Naive thymus-derived CD8-positive, alpha-beta T cell (primary cell): ENCODE data around the gene DLG5. TPM values are rescaled to one million over a fixed set of nuclear protein-coding genes. Genes with fewer than 3 reads are reported as not detected.
A peak's percentile ranks its signal among the peaks of the same experiment; 100 is the strongest.

Experiments used
- ATAC-seq, 2 donors: fragments of 150-1000 bp; cut with Tn5 transposase in 1 of 2; sonication (Bioruptor Pico), chemical (Tn5 transposase) in 1 of 2; 1 replicate in 1 of 2; 2 replicates in 1 of 2; pipeline ENCODE4 v1.10.0; 2021; ENCODE audit warnings: mild to moderate bottlenecking in 2 of 2, moderate library complexity in 2 of 2
- POLR2A ChIA-PET: fragments of 350-600 bp; sonication (Branson Sonifier 250); formaldehyde crosslinking; loops from one replicate; lab custom pipeline; 2021; ENCODE audit warnings: antibody characterized with exemption; lab: Charles Lee
- DNase-seq, 10 donors: peaks; one replicate each; pipeline versions ENCODE4 v3.0.0 to v3.0.0-alpha.2; 2020 to 2022
- H3K27ac Mint-ChIP-seq, 10 donors: one replicate each; pipeline ENCODE4 v1.8.0; 2020 to 2022; ENCODE audit warnings: mild to moderate bottlenecking in 10 of 10, mixed read lengths in 10 of 10, moderate library complexity in 4 of 10, inconsistent platforms in 1 of 10
- H3K27me3 Mint-ChIP-seq, 5 donors: one replicate each; pipeline ENCODE4 v1.8.0; 2021 to 2022; ENCODE audit warnings: mixed read lengths in 5 of 5
- H3K36me3 Mint-ChIP-seq, 3 donors: one replicate each; pipeline ENCODE4 v1.8.0; 2020 to 2022; ENCODE audit warnings: mixed read lengths in 3 of 3, mild to moderate bottlenecking in 2 of 3, inconsistent platforms in 1 of 3
- H3K4me1 Mint-ChIP-seq, 4 donors: one replicate each; pipeline ENCODE4 v1.8.0; 2021 to 2022; ENCODE audit warnings: mixed read lengths in 4 of 4
- H3K4me3 Mint-ChIP-seq, 10 donors: one replicate each; pipeline ENCODE4 v1.8.0; 2020 to 2022; ENCODE audit warnings: mild to moderate bottlenecking in 10 of 10, mixed read lengths in 10 of 10, moderate library complexity in 6 of 10, inconsistent platforms in 1 of 10
- H3K9me3 Mint-ChIP-seq, 9 donors: one replicate each; pipeline ENCODE4 v1.8.0; 2020 to 2022; ENCODE audit warnings: mixed read lengths in 9 of 9, mild to moderate bottlenecking in 3 of 9, inconsistent platforms in 1 of 9, moderate library complexity in 1 of 9
- polyA plus RNA-seq, 3 donors: library from polyadenylated mRNA; unstranded; fragments of 300-500 nt; fragmentation: Illumina TruSeq; gene quantifications; one replicate each; pipeline ENCODE4 v1.2.3, GENCODE V29; 2021
- total RNA-seq, 8 experiments: library from RNA in 2 of 8; stranded (reverse) in 2 of 8; gene quantifications; one replicate each; pipeline ENCODE4 v1.2.3 and lab custom pipeline; 2021 to 2026

Gene DLG5
- total and polyA plus RNA-seq, 5 experiments from 2014 or later = 0.04 to 0.55 (median 0.42) TPM; not detected in 1

DNA sequence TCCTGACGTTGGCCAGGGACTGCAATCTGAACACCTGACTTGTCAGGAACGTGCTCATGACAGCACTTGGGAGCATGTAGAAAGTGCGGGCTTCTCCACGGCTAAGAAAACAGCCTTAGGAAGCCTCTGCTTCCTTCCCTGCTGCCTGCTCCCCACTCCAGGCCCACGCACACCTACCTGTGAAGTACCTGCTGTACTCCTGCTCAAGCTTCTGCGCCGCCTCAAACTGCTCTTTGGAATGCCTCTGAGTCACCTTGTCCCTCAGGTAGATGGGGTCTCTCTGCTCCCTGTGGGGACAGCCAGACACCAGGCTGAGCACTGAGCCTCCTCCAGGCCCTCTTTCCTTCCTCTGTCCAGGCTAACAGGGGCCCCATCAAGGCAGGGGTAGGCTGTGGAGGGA is 132.7 kb downstream of the DLG5 start:
- H3K4me1 Mint-ChIP-seq = no peaks in the 10 kb centered on the region
- no peaks in the 10 kb centered on the region for H3K9me3 Mint-ChIP-seq
- no peak overlapping the region for H3K4me3 Mint-ChIP-seq
- H3K27me3 Mint-ChIP-seq = peaks cover 0 to 10% (median 3%) of the 10 kb centered on the region in 5 donors
- no peak for ATAC-seq
- H3K36me3 Mint-ChIP-seq = no peaks in the 10 kb centered on the region
- POLR2A ChIA-PET = no interaction called here
- H3K27ac Mint-ChIP-seq = no peak overlapping the region
- no peak for DNase-seq

DNA sequence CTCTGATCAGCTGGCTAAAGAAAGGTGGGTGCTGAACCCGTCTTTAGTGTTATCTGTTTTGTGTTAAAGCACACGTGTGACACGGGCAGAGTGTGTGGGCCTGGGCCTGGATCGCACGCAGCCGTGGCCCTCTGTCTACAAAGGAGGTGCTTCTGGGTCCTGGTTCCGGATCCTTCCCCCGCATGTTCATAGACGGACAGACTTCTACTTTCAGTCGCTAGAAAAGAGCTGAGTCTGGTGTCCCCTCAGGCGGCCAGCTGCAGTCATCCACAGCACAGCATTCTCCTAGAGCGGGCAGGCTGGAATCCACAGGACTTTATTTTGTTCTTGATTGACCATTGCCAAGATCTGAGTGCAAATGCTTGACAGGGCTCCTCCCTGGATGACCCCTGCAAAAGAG is 134.4 kb downstream of the DLG5 start:
- ATAC-seq (no peak), DNase-seq (no peak)
- Mint-ChIP-seq H3K36me3 (no peaks in the 10 kb centered on the region), H3K9me3 (no peaks in the 10 kb centered on the region), H3K27me3 (peaks cover 0 to 6% (median 0%) of the 10 kb centered on the region in 5 donors), H3K27ac (no peak overlapping the region), H3K4me1 (no peaks in the 10 kb centered on the region), H3K4me3 (no peak overlapping the region)
- POLR2A ChIA-PET = no interaction called here

DNA sequence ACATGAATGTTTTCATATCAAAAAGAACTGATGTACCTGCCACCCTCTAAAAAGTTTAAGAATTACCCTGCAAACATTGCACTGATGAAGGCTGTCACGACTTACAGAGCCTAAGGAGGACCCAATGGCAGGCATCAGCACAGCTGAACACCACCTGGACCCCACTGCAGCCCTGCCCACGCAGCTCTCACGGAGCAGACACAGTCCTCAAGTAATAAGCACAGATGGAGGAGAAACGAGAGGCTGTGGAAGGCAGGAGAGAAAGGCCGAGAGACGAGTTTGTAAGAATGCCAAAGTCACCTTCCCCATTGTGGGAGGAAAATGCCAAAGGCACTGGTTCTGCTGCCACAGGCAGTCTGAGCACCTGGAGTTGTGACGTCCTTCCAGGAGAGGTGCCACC is 135.0 kb downstream of the DLG5 start:
- H3K9me3 Mint-ChIP-seq = peaks cover 0 to 1% (median 0%) of the 10 kb centered on the region in 9 donors
- DNase-seq = no peak

DNA sequence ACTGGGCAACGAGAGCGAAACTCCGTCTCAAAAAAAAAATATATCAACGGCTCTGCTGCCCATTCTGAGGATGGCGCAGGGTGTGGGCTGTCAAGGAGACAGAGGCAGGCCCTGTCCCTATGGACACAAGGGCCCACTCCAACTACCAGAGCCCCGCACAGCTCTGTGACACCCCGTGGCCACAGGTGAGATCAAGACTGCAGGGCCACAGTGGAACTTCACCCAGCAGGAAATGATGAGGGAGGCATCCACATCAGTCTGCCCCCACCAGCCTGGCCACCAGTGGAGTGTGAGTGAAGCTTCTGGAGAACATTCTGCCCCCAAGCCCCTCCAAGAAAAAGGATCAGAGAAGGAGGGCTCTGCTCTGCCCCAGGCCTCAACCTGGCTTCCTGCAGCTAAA is 136.7 kb downstream of the DLG5 start:
- no peaks in the 10 kb centered on the region for H3K4me1 Mint-ChIP-seq
- POLR2A ChIA-PET = no interaction called here
- peaks cover 0 to 10% (median 0%) of the 10 kb centered on the region in 9 donors for H3K9me3 Mint-ChIP-seq
- DNase-seq (no peak), ATAC-seq (no peak)
- peak overlapping the region in 1 of 10 donors; percentile 22 for H3K27ac Mint-ChIP-seq
- peaks cover 0 to 5% (median 0%) of the 10 kb centered on the region in 5 donors for H3K27me3 Mint-ChIP-seq
- H3K36me3 Mint-ChIP-seq = no peaks in the 10 kb centered on the region
- no peak overlapping the region for H3K4me3 Mint-ChIP-seq

More for the DNA sequence above, 135.0 kb downstream of the DLG5 start:
- ATAC-seq = no peak
- no peak overlapping the region for H3K27ac Mint-ChIP-seq
- H3K4me3 Mint-ChIP-seq = no peak overlapping the region
- H3K36me3 Mint-ChIP-seq = no peaks in the 10 kb centered on the region
- no peaks in the 10 kb centered on the region for H3K4me1 Mint-ChIP-seq
- POLR2A ChIA-PET = no interaction called here
- H3K27me3 Mint-ChIP-seq = peaks cover 0 to 6% (median 0%) of the 10 kb centered on the region in 5 donors

DNA sequence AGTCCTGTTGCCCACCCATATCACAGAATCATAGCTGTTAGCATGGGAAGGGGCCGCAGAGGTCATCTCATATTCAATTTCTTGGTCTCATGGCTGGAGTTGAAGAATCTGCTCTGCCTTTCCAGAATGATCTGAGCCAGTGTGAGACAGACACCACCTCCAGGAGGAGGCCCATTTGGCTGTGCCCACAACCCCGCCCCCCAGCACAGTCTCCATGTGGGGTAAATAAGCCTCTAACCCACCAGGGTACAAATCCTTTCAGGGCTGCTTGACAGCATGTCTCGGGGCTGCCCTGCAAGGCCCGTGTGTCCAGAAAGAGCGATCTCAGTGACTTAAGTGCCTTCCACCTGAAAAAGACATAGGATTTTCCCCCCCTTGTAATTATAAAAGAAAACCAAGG is 137.5 kb downstream of the DLG5 start:
- no peaks in the 10 kb centered on the region for H3K4me1 Mint-ChIP-seq
- DNase-seq (no peak), ATAC-seq (no peak)
- H3K9me3 Mint-ChIP-seq = peaks cover 0 to 10% (median 0%) of the 10 kb centered on the region in 9 donors
- no peak overlapping the region for H3K4me3 Mint-ChIP-seq
- POLR2A ChIA-PET = no interaction called here
- no peaks in the 10 kb centered on the region for H3K36me3 Mint-ChIP-seq
- H3K27me3 Mint-ChIP-seq = peaks cover 0 to 5% (median 0%) of the 10 kb centered on the region in 5 donors
- no peak overlapping the region for H3K27ac Mint-ChIP-seq

DNA sequence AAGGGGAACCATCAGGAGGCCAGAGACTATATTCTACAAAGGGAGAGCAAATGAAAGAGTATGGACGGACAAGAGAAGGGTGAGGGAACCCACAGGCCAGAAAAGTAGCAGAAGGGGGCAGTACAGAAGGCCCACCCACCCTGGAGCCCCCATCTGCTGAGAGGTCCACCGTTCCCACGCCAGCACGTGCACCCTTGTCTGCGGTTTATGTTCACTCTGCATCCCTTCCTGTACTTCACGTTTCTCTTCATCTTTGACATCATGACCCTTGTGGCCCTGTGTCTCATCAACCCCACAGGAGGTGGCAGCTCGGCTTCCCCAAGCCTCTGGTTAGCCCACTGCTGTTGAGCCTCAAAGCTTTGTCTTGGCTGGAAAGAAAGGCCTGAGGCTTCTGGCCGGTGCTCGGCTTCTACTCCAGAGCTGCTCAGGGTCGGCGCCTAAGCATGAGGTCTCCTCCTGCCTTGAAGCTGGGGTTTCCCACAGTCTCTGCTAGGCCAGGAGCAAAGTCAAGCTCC is 138.0 kb downstream of the DLG5 start:
- no peak for DNase-seq
- ATAC-seq = no peak
- peaks cover 0 to 10% (median 0%) of the 10 kb centered on the region in 9 donors for H3K9me3 Mint-ChIP-seq
- H3K27ac Mint-ChIP-seq = no peak overlapping the region
- POLR2A ChIA-PET = no interaction called here
- no peaks in the 10 kb centered on the region for H3K36me3 Mint-ChIP-seq
- H3K27me3 Mint-ChIP-seq = peaks cover 0 to 5% (median 0%) of the 10 kb centered on the region in 5 donors
- H3K4me1 Mint-ChIP-seq = no peaks in the 10 kb centered on the region
- H3K4me3 Mint-ChIP-seq = no peak overlapping the region

DNA sequence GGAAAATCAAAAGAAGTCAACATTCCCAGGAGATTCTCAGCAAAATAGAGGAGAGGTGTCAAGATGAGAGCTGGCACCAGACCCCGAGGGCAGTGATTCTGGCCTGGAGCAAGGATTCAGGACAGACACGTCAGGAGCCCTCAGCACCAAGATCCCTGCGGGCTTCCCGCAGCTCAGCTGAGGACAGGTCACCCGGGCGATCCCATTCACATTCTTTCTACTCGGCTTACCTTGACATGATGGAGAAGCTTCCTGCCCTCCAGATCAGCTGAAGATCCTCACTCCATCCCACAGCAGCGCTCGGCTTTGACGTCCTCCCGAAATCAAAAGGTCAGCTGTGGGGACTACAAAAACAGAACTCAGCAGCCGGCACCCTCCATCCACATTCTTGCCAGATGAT is 139.1 kb downstream of the DLG5 start:
- DNase-seq (no peak), ATAC-seq (no peak)
- Mint-ChIP-seq H3K27me3 (peaks cover 0 to 5% (median 0%) of the 10 kb centered on the region in 5 donors), H3K27ac (no peak overlapping the region), H3K4me3 (no peak overlapping the region), H3K4me1 (no peaks in the 10 kb centered on the region), H3K36me3 (no peaks in the 10 kb centered on the region), H3K9me3 (peaks cover 0 to 10% (median 0%) of the 10 kb centered on the region in 9 donors)
- POLR2A ChIA-PET = no interaction called here

DNA sequence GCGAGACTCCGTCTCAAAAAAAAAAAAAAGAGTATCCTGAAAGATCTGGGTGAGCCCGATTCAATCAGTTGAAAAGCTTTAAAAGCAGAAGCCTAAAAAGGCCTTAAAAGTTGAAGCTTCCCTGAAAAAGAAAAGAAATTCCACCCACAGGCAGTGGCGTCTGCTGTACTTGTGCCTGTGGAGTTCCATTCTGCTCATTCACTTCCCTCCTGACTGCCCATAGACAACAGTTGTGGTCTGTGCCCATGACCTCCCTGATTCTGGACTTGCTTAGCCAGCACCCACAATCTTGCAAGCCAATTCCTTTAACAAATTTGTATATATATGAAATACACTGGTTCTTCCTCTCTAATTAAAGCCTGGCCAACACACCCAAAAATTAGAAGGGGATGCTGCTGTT is 141.7 kb downstream of the DLG5 start:
- peaks cover 0 to 10% (median 0%) of the 10 kb centered on the region in 9 donors for H3K9me3 Mint-ChIP-seq
- DNase-seq (no peak), ATAC-seq (no peak)
- no peaks in the 10 kb centered on the region for H3K36me3 Mint-ChIP-seq
- peaks cover 0 to 9% (median 0%) of the 10 kb centered on the region in 5 donors for H3K27me3 Mint-ChIP-seq
- H3K4me3 Mint-ChIP-seq = no peak overlapping the region
- H3K27ac Mint-ChIP-seq = no peak overlapping the region
- H3K4me1 Mint-ChIP-seq = no peaks in the 10 kb centered on the region
- POLR2A ChIA-PET = no interaction called here

DNA sequence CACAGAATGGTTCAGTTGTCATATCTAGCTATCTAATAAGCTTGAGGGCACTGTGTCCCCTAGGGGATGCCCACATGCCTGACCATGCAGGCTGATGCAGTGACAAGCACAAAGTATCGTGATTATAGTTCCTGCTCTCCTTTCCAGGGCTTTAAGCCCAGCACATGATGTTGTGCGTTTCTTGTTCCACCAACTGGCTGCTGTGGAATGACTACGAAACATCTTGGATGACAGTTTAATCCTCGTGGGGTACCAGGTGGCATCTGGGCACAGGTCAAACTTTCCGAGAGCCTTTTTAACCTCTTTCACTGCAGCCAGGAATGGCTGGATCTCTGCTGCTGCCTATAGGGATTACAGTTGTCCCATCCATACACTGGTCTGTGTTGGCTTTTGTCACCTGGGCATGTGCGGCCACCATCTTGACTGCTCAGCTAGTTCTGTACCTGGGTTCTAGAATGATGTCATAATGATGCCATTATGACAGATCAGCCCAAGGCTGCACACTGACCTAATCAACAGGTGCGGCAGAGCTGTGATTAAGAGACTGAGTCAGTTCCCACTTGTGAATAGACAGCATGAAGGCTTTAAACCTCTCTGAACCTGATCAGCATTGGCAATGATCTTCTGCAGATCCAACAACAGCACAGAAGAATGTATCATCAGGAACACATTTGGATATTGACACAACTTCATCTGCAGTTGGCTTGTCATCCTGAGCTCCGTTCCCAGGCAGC is 144.1 kb downstream of the DLG5 start:
- H3K27me3 Mint-ChIP-seq = peaks cover 0 to 9% (median 4%) of the 10 kb centered on the region in 5 donors
- DNase-seq = no peak
- no peaks in the 10 kb centered on the region for H3K4me1 Mint-ChIP-seq
- peaks cover 0 to 14% (median 6%) of the 10 kb centered on the region in 9 donors for H3K9me3 Mint-ChIP-seq
- ATAC-seq = no peak
- no peak overlapping the region for H3K27ac Mint-ChIP-seq
- H3K36me3 Mint-ChIP-seq = peaks cover 0 to 6% (median 0%) of the 10 kb centered on the region in 3 donors
- POLR2A ChIA-PET = no interaction called here
- H3K4me3 Mint-ChIP-seq = no peak overlapping the region

DNA sequence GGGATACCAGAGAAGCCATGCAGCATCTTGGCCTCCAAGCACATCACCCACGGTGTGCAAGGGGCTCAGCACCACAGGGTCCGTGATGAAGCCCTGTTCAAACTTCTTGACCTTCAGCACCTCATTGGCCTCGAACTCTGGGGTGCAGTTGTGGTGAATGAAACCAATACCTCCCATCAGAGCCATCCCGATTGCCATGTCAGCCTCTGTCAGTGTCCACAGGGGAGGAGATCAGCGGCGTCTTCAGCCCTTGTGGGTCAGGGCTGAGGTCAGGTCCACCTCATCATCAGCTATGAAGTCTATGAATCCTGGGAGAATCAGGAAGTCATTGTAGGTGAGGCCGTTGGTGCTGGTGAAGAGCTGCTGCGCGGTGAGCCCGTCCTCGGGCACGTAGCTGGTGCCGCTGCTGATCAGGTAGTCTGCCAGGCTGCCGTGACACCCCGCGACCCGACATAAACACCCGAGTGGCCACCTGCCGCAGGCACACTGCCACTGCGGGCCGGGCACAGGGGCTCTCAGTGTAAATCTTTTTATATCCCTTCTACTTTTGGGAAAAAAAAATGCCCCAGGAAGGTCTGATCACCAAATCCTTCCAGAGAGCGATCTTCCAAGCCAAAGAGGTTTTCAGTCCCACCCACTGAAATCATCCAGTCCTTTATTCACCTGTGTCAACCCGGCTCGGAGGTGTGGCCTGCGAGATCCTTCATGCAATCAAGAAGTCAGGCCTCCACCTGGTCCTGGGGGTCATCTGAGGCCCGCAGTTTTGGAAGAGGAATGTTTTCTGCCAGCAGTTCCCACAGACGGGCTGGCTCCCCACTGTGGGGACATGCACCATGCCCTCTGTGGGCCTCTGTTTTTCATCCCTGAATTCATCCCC is 144.9 kb downstream of the DLG5 start:
- ATAC-seq (no peak), DNase-seq (no peak)
- POLR2A ChIA-PET = no interaction called here
- Mint-ChIP-seq H3K36me3 (peaks cover 0 to 10% (median 0%) of the 10 kb centered on the region in 3 donors), H3K9me3 (peaks cover 0 to 18% (median 12%) of the 10 kb centered on the region in 9 donors), H3K4me1 (no peaks in the 10 kb centered on the region), H3K27me3 (peaks cover 0 to 9% (median 4%) of the 10 kb centered on the region in 5 donors), H3K27ac (no peak overlapping the region), H3K4me3 (no peak overlapping the region)

DNA sequence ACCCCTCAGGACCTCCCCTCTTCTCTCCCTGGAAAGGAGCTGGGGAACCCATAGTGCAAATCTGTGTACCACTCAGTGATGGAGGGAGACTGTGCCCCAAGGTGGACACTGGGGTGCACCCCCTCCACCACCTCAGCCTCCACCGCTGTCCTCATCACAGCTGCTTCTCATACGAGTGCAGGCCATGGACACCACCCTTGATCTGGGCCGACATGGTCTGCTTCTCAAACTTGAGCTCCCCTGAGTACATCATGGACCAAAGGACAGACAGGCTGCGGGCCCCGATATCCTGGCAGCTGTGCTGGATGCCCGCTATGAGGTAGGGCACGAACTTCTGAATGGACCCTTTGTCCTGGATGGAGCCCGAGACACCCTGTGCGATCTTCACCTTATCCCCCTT is 146.4 kb downstream of the DLG5 start:
- no peak overlapping the region for H3K27ac Mint-ChIP-seq
- ATAC-seq (no peak), DNase-seq (no peak)
- no peaks in the 10 kb centered on the region for H3K4me1 Mint-ChIP-seq
- H3K9me3 Mint-ChIP-seq = peaks cover 3 to 31% (median 21%) of the 10 kb centered on the region in 9 donors
- no peak overlapping the region for H3K4me3 Mint-ChIP-seq
- H3K36me3 Mint-ChIP-seq = peaks cover 0 to 16% (median 2%) of the 10 kb centered on the region in 3 donors
- POLR2A ChIA-PET = no interaction called here
- peaks cover 0 to 7% (median 4%) of the 10 kb centered on the region in 5 donors for H3K27me3 Mint-ChIP-seq

DNA sequence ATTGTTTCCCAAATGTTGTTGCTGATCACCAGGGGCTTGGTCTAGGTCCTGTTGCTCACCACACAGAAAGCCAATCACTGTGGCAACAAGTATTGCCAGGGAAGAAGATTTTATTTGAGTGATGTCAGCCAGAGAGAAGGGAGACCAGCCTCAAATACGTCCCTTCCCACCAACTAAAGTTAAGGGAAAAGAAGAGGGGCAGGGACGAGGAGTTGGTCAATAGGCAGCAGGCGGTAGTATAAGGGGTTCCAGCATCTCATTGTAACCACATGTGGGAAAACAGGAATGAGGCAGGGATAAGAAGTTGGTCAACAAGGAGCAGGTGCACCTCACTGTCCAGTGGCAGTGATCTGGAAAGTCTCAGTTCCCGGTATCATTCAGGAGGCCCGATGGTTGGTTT is 150.1 kb downstream of the DLG5 start:
- no peak overlapping the region for H3K27ac Mint-ChIP-seq
- H3K27me3 Mint-ChIP-seq = peaks cover 0 to 7% (median 3%) of the 10 kb centered on the region in 5 donors
- H3K4me3 Mint-ChIP-seq = no peak overlapping the region
- peaks cover 0 to 2% (median 0%) of the 10 kb centered on the region in 4 donors for H3K4me1 Mint-ChIP-seq
- POLR2A ChIA-PET = no interaction called here
- peaks cover 3 to 31% (median 21%) of the 10 kb centered on the region in 9 donors for H3K9me3 Mint-ChIP-seq
- DNase-seq (no peak), ATAC-seq (no peak)
- peaks cover 2 to 16% (median 2%) of the 10 kb centered on the region in 3 donors for H3K36me3 Mint-ChIP-seq
